Activated CD4-positive, CD25-positive, alpha-beta regulatory T cell treated with anti-CD3 and anti-CD28 coated beads, Interleukin-2, amount 50 U/mL, for 72 hours (primary cell): ENCODE data around the gene ADNP.

ENCODE experiments used
- DNase-seq: peaks from one replicate; pipeline ENCODE4 v3.0.0; 2021

Gene ADNP

GRCh38 chr20:50870561-50871161 lies 60.6 kb downstream of the ADNP start:
- DNase-seq: no peak

DNA sequence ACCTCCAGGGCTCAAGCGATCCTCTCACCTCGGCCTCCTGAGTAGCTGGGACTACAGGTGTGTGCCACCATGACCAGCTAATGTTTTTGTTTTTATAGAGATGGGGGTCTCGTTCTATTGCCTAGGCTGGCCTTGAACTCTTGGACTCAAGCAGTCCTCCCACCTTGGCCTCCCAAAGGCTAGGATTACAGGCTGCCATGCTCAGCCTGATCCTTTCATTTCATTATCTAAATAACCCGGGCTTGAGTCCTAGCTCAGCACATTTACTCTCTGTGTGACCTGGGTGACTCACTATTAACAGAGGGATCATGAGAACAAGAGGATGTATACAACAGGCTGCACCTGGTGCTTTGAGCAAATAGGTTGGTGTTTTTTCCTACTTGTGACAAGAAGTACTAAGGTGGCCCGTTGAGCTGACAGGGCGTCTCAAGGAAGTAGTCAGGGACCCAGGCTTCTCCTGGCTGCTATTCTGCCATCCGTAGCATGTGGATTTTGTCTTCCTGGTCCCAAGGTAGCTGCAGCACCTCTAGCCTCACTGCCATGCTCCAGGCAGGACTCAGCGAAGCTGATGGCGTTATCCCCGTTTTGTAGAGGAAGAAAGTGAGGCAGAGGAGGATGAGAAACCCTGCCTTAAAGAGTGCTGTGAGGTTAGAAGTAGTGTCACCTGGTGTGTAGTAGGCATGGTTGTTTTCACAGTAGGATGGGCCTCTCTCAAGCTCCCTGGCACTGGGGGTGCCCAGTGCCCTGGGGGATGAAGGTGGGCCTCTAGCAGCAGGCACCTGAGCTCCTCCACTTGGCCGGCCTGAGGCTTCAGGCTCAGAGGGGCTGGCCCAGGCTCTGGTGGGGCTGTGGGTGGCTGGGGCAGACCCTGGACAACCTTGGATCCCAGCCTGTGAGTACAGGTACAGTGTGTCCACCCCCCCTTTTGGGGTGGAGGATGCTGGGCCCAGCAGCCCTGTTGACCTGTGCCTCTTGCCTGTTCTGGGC lies 62.4 kb downstream of the ADNP start:
- no peak for DNase-seq

- DNase-seq: no peak
Observed at GRCh38 chr20:50867805-50868204, 63.4 kb downstream of the ADNP start.

DNA sequence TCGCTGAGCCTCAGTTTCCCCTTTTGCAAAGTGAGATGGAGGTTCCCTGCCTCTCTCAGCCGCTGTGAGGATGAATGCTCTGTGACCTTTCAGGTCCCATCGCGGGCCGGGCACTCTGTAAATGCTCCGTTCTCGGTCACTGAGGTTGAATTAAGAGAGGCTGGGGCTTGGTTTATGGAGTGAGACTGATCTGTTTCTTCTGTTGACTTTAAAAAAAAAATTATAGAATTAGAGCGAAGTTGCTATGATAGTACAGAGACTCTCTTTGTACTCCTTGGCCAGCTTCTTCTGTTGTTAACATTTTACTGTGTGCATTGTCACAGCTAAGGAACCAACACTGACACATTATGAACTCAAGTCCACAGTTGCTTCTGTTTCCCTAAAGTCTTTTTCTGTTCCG lies 64.4 kb downstream of the ADNP start:
- no peak for DNase-seq

- no peak for DNase-seq
Observed at GRCh38 chr20:50866036-50866685, 65.1 kb downstream of the ADNP start.

GRCh38 chr20:50865591-50865990 lies 65.6 kb downstream of the ADNP start:
- no peak for DNase-seq

GRCh38 chr20:50865114-50865513 lies 66.1 kb downstream of the ADNP start:
- no peak for DNase-seq

DNA sequence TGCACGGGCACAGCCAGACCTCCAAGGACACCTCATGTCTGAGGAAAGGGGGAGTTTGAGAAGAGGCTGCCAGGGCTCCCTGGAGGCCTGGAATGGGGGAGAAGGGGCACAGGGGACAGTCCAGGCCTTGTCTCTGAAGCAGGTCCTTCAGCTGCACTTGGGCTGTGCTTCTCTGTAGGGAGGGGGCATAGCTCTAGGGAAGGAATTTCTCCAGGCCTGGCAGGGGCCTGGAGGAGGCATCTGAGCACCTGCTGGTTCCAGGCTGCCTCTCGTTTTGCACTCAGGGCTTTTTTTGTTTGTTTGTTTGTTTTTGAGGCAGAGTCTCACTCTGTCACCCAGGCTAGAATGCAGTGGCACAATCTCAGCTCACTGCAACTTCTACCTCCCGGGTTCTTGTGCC lies 68.7 kb downstream of the ADNP start:
- DNase-seq: no peak

DNA sequence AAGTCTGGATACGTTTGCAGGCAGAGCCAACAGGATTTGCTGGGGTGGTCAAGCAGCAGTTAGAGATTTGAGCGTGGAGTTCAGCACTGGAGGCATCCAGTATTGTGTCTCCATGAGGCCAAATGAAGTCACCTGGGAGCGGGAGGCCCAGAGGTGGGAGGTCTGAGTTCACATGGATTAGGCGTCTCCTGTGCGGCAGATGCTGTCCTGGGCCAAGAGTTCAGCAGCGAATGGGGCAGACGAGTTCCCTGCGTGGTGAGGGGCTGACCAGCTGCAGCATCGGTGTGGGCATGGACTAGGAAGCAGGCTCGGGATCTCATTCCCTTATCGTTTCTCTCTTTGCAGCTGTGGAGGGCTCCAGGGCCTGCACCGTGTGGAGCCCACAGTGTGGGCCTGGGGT lies 70.2 kb downstream of the ADNP start:
- DNase-seq: no peak

GRCh38 chr20:50859161-50859560 lies 72.1 kb downstream of the ADNP start:
- no peak for DNase-seq

DNA sequence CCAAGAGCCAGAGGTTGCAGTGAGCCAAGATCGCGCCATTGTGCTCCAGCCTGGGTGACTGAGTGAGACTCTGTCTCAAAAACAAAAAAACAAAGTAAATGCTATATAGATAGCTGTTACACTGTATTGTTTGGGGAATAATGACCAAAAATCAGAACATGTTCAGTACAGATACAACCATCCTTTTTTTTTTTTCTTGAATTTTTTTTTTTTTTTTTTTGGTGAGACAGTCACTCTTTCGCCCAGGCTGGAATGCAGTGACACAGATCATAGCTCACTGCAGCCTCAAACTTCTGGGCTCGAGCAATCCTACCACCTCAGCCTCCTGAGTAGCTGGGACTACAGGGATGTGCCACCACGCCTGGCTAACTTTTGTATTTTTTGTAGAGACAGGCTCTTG lies 72.7 kb downstream of the ADNP start:
- no peak for DNase-seq

DNA sequence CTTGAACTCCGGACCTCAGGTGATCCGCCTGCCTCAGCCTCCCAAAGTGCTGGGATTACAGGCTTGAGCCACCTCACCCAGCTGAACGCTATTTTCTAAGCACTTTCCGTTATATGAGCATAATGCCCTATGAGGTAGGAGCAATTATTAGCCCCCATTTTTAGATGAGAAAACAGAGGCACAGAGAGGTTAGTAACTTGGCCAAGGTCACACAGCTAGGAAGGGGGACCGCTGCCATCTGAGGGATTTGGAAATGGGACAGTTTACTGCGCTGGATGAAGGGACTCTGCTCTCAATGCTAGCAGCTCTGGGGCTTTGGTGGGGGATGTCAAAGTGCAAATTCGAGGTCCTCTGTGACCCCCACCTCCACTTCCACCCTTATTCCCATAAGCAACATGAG lies 73.9 kb downstream of the ADNP start:
- DNase-seq: no peak

- no peak for DNase-seq
Observed at GRCh38 chr20:50856475-50857041, 74.7 kb downstream of the ADNP start.

DNA sequence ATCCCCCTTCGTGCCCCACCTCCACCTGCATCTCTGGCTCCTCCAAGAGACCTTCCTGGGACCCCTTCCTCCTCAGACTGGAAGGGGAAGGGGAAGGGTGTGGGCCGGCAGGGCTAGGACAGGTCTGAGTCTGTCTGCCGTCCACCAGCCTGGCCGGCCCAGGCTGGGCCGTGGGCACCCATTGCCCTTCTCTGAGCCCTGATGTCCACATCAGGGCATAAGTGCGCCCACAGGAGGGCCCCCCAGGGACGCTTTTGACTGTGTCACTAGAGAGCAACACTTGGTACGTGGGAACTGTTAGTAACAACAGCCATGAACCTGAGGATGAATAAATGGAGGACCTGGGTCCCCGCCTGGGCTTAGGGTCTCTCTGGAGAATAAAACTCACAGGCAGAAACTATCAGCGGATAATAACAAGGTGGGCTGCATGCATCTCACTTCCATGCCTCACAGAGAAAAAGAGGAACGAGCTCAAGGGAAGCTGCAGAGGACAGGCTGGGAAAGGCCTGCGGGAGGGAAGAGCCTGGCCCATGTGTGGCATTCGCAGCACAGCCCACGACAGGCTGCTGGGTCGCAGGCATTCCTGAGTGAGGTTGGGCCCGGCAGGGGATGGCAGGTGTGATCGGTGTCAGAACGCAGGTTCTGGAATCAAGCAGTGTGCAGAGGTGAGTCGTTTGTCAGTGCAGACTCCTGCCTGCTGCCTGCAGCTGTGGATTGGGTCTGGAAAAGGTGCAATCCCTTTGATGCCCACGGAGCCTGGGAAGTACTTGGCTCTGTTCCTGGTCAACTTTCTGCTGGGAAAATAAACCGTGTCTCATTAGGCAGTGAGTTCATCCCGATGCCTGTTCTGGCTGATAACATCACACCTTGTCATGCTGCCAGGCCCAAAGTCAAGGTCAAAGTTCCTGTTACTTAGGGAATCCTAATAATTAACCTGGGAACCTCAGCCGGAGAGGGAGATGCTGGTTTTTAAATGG lies 75.5 kb downstream of the ADNP start:
- no peak for DNase-seq

DNA sequence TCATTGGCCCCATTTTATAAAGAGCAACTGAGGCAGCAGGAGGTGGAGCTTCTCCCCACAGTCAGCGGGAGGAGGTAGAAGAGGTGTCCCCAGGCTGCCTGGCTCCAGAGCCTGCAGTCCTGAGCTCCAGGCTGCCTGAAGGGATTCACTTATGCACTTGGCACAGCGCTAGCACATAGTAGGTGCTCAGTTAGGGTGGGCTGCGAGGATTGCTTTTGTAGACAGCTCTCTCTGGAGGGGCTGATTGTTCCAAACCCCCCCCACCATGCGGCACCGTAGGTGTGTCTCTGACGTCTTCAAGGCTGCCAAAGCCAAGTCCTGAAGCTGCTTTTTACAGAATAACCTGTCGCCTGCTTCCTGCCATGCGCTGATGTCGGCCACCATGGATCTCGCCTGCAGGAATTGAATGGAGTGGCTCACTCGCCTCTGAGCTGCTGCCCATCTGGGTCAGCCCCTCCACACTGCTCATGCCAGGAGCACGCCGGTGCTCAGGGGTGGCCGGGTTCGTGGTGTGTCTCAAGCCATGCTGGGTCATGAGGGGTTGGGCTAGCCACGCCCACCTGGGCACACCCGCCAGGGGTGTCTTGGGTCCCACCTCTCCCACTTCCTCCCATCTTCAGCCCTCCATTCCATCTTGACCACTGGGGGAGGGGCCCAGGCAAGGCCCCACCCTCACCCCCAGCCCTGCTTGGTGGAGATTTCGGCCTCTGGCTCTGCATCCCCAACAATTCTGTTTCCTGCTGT lies 76.6 kb downstream of the ADNP start:
- no peak for DNase-seq

- DNase-seq: no peak
Observed at GRCh38 chr20:50852085-50852484, 79.2 kb downstream of the ADNP start.

GRCh38 chr20:50850721-50851286 lies 80.4 kb downstream of the ADNP start:
- DNase-seq: no peak

GRCh38 chr20:50848846-50849673 lies 82.2 kb downstream of the ADNP start:
- DNase-seq: no peak

- DNase-seq: no peak
Observed at GRCh38 chr20:50848341-50848808, 82.9 kb downstream of the ADNP start.
